H7 (cell line): Measurements from ENCODE around the gene MSI1. TPM values are rescaled to one million over a fixed set of nuclear protein-coding genes. Genes with fewer than 3 reads are reported as not detected.

Source experiments
- DNase-seq: peaks from one replicate; pipeline ENCODE4 v3.0.0; 2012
- H3K27me3 ChIP-seq: 2 replicates; pipeline ENCODE4 v1.6.0; 2011; ENCODE audit warnings: mild to moderate bottlenecking, low read length; ENCODE audit not compliant: control insufficient read depth, insufficient read depth
- H3K36me3 ChIP-seq: replicated peaks from 2 replicates; pipeline ENCODE4 v1.5.1; 2011; ENCODE audit warnings: low read length; ENCODE audit not compliant: control insufficient read depth, insufficient read depth
- H3K4me3 ChIP-seq: 2 replicates; pipeline ENCODE4 v1.5.1; 2011; ENCODE audit warnings: low read depth, mild to moderate bottlenecking, control low read depth, low read length, moderate library complexity; ENCODE audit not compliant: insufficient read depth
- total RNA-seq: library from RNA; depleted of rRNA; stranded (reverse); fragments of >200 nt; shearing (Covaris generic); gene quantifications from 2 replicates; pipeline ENCODE4 v1.2.3, GENCODE V29; 2014

The MSI1 gene
- total RNA-seq, 1 experiment from 2014 or later: 23.2 TPM

DNA sequence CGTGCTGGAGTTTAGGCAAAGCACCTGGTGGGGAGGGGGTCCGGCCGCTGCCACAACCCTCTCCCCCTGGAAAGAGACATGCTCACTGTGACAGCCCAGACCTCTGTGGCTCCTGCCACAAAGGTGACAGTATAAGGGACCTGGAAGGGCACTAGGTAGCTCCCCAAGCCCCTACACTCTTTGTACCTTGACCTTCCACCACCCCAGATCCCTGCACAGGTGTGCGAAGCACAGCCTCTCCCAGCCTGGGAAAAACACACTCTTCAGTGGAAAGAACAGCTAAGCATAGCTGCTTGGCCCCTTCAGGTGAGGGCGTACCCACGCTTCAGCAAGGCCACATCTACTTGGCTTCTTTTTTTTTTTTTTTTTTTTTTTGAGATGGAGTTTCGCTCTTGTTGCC, 36.4 kb downstream of the MSI1 start:
- Histone ChIP-seq H3K27me3 (no peaks in the 10 kb centered on the region), H3K36me3 (no peaks in the 10 kb centered on the region), H3K4me3 (no peak overlapping the region)
- DNase-seq: no peak

DNA sequence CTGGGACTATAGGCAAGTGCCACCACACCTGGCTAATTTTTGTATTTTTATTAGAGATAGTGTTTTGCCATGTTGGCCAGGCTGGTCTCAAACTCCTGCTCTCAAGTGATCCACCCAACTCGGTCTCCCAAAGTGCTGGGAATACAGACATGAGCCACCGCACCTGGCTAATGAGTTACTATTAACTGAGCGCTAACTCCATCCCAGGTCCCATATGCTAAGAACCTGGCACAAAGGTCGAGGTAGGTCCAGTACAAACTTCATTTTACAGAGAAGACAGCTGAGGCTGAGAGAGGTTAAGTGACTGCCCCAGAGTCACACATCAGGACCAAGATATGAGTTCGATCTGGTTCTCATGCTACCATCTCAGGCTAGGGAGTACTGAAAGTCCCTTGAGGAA, 36.9 kb downstream of the MSI1 start:
- DNase-seq: no peak
- Histone ChIP-seq H3K36me3 (no peaks in the 10 kb centered on the region), H3K4me3 (no peak overlapping the region), H3K27me3 (no peaks in the 10 kb centered on the region)

DNA sequence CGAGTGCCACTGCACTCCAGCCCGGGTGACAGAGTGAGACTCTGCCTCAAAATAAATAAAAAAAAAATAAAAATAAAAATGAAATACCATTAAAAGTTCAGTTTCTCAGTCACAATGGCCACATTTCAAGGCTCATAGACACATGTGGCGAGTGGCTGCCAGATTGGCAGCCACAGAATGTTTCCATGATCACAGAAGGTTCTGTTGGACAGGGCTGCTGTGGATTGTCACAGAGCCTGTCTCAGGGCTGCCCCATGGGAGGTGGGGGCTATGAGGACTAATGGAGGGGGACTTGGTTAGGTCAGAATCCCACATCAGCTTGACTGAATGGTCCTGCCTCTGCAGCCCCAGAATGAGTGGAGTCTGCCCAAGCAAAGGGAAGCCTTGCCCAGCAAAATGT, 37.6 kb downstream of the MSI1 start:
- Histone ChIP-seq H3K27me3 (no peaks in the 10 kb centered on the region; the same call in 1 of the 2 replicates), H3K36me3 (no peaks in the 10 kb centered on the region), H3K4me3 (no peak overlapping the region)
- DNase-seq: no peak

DNA sequence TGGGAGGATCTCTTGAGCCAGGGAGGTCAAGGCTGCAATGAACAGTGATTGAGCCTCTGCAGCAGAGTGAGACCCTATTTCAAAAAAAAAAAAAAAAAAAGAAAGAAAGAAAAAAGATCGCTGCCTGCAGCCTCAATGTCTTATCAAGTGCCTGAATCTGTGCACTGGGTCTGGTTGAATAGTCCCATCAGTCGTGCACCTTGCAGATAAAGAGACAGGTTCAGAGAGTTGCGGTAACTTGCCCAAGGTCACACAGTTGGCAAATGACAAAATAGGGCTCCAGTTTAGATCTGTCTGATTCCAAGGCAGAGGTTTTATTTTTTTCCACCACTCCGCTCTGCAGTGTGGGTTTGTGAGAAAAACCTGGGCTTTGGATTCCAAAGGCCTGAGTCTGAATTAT, 40.7 kb downstream of the MSI1 start:
- H3K36me3 ChIP-seq: no peaks in the 10 kb centered on the region
- H3K27me3 ChIP-seq: peaks cover 4% of the 10 kb centered on the region; the same call in 1 of the 2 replicates
- no peak overlapping the region for H3K4me3 ChIP-seq
- no peak for DNase-seq

DNA sequence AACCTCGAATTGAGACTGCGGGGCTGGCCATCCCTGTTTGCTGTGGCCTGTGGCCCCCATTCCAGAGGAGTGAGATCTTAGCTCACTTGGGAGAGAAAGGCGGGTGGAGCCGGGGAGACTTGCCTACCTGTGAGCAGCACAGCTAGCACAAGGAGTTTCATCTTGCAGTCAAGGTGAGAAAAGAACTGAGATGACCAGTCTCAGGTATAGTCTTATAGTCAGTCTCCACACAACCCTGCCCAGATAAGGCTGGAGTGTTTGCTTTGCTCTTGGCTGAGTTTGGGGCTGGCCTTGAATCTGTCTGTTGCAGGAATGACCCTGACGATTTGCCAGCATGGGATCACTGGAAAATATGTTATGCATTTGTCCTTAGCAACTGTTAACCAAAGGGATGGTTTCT, 41.4 kb downstream of the MSI1 start, which contains the start of gene PLA2G1B:
Gene PLA2G1B, minus strand, starts transcription at position 187 of the 400 bp plus-strand sequence. Its CDS starts 26 bp downstream, at position 161.
- Histone ChIP-seq H3K4me3 (no peak within 1 kb of the TSS), H3K36me3 (no peaks in the 10 kb centered on the region), H3K27me3 (peaks cover 4% of the 10 kb centered on the region; the same call in 1 of the 2 replicates)
- peak; percentile 29 for DNase-seq

DNA sequence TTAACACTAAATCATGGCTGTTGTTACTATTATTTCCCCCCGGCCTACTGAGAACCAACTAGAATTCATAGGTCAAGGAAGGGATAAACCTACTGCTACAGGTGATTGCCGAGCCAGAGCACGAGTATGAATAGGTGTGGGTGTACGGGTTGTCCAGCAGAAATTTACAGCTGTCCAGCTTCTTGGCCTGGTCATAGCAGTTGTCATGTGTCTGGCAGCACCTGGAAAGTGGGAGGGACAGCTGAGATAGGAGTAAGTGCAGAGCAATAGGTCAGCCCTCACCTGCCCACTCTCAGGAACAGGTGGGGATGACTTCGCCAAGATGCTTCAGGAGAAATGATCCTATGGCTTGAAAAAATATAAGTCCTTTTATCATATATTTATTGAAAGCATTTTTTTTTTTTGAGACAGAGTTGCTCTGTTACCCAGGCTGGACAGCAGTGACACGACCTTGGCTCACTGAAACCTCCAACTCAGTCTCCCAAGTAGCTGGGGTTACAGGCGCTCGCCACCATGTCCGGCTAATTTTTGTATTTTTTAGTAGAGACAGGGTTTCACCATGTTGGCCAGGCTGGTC, 44.0 kb downstream of the MSI1 start:
- Histone ChIP-seq H3K27me3 (peaks cover 4% of the 10 kb centered on the region; the same call in 1 of the 2 replicates), H3K4me3 (no peak overlapping the region), H3K36me3 (no peaks in the 10 kb centered on the region)
- DNase-seq: no peak

DNA sequence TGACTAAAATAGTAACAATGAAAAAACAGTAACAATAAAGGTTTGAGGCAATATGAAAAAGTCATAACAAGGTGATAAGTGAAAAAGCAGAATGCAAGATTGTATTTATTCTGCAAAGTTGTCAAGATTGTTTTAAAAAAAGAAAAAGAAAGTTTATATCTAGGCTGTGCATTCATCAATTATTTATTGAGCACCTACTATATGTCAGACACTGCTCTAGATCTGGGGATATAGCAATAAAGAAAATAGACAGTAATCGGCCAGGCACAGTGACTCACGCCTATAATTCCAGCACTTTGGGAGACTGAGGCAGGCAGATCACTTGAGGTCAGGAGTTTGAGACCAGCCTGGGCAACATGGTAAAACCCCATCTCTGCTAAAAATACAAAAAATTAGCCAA, 45.2 kb downstream of the MSI1 start:
- DNase-seq: no peak
- Histone ChIP-seq H3K4me3 (no peak overlapping the region), H3K27me3 (peaks cover 4% of the 10 kb centered on the region; the same call in 1 of the 2 replicates), H3K36me3 (no peaks in the 10 kb centered on the region)

DNA sequence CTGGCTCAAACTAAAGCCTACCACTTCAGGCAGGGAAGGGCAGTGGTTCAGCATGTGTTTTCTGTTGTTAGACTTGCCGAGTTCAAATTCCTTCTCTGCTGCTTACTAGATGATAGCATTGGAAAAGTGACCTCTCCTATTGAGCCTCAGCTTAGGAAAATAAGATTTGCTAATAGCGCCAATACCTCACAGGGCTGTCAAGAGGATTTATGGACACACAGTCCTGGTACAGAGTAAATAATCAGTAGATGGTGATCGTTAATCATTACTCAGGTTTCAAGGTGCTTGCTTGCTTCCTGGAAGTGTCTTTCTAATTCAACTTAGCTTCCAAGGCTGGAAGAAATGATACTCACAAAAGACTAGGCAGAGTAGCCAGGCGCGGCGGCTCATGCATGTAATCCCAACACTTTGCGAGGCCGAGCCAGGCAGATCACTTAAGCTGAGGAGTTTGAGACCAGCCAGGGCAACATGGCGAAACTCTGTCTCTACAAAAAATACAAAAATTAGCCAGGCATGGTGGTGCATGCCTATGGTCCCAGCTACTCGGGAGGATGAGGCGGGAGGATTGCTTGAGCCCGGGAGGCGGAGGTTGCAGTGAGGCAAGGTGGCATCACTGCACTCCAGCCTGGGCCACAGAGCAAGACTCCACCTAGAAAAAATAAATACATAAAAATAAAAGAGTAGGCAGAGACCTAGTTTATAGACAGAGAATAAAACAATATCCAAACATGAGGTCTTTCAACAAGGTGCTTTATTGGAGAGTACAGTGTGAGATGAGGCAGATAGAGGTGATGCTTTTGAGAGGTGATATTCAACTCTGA, 47.4 kb downstream of the MSI1 start:
- DNase-seq: no peak
- peaks cover 4% of the 10 kb centered on the region; the same call in 1 of the 2 replicates for H3K27me3 ChIP-seq
- no peak overlapping the region for H3K4me3 ChIP-seq
- no peaks in the 10 kb centered on the region for H3K36me3 ChIP-seq

DNA sequence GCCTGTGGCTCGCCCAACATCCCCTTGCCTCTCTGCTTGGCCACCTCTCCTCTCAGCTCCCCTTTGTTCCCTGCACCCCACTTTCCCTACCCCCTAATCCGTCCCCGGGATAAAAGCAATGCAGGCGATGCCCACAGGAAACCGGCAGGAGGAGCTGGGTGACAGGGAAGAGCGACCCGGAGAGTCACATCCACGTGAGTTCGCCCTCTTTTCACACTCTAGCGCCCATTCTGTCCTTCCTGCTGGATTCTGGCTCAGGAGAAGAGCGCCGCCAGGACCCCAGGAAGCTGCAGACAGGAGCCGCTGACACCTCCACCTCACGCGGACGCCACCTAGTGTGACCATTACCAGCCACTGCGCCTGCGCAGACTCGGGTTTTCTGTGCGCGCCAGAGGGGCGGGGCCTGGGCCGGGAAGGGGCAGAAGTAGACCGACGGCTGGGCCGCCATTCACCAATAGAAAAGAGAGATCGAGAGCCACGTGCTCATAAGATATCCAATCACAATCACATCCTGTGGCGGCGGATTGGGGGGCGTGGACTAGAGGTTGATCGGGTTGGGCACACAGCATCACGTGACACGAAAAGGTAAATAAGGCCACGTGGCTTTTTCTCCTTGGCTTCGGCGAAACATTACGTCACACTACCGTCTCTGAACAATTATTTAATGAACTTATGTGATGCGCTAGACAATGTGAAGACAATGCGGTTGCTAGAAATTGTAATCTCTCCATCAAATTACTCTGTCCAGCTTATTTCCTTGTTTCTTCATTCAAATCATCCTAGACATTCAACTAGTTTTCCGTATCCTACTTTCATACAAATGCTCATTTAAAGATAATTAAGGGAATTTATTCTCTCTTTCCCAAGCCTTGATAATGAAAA, 51.5 kb downstream of the MSI1 start:
- Histone ChIP-seq H3K27me3 (no peaks in the 10 kb centered on the region), H3K36me3 (no peaks in the 10 kb centered on the region), H3K4me3 (peak overlapping the region; percentile 46)
- DNase-seq: peak; percentile 99

DNA sequence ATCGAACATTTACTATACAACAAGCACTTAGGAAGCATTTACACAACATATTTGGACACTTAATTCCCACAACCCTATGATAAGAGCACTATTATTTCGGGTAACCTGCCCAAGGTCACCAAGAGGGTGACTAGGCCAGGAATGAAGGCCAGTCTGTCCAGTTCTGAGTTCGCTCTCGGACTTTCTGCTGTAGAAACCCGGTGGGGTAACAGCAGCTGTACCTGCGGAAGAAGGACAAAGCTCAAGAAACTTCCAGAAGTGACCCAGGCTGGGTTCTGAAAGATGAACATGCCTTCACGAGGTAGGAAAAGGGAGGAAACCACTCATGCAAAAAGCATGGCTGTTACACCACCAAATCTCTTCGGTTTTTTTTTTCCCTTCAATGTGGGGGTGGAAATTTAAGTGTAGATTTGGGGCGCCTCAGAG, 52.2 kb downstream of the MSI1 start:
- DNase-seq: peak; percentile 27
- no peaks in the 10 kb centered on the region for H3K36me3 ChIP-seq
- no peaks in the 10 kb centered on the region for H3K27me3 ChIP-seq
- H3K4me3 ChIP-seq: peak overlapping the region; percentile 46

DNA sequence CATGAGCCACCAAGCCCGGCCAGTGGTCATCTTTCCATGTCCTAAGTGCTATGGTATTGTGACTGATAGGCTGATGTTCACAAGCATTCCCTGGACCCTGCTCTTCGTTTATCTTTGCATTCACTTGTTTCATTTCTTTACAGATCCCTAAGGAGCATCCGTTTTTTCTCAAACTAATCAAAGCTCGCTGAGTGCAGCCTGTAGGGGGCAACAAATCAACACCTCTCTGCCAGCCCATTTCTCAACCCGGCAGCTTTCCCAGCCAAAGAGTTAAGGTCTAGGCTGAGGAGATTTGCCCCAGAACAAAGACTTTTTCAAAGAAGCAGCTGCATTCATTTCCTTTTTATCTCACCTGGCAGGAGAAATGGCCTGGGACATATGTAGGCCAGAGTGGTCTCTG, 54.7 kb downstream of the MSI1 start:
- peak; percentile 76 for DNase-seq
- Histone ChIP-seq H3K4me3 (no peak overlapping the region), H3K27me3 (no peaks in the 10 kb centered on the region), H3K36me3 (no peaks in the 10 kb centered on the region)

DNA sequence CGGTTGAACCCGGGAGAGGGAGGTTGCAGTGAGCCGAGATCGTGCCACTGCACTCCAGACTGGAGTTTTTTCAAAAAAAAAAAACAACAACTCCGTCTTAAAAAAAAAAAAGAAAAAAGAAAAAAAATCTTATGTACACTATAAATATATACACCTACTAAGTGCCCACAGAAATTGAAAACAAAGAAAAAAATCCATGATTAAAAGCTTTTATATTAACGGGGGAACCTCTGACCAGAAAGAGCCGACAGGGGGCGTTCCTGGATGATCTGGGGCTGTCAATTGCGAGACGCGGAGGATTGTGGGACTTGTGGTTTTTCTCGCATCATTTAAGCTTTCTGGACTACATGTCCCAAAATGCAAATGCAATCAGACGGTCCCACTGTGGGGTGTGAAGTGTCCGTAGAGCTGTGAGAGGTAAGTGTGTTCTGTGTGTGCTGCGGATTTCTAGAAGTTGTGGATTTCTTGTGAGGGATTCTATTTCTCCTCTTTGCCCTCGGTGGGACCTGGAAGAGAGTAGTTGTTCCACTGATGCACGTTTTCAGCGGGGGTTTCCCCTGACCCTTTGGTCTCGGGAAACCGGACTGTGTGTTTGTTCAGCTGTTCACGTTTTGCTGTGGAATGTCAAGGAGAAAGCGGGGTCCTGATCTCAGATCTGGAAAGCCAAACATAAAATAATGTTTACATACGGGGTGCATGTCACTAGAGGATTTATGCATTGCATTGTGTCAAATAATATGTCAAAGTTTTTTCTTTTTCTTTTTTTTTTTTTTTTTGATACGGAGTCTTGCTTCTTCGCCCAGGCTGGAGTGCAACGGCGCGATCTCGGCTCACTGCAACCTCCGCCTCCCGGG, 66.8 kb downstream of the MSI1 start, which contains the start of gene SIRT4:
Gene SIRT4, plus strand, starts transcription at position 360 of the 854 bp plus-strand sequence. CDS start 1,241 bp downstream, outside the sequence.
- peak within 1 kb of the TSS; percentile 46 for H3K4me3 ChIP-seq
- no peaks in the 10 kb centered on the region for H3K27me3 ChIP-seq
- H3K36me3 ChIP-seq: no peaks in the 10 kb centered on the region; the same call in 1 of the 2 replicates
- DNase-seq: peak; percentile 91

DNA sequence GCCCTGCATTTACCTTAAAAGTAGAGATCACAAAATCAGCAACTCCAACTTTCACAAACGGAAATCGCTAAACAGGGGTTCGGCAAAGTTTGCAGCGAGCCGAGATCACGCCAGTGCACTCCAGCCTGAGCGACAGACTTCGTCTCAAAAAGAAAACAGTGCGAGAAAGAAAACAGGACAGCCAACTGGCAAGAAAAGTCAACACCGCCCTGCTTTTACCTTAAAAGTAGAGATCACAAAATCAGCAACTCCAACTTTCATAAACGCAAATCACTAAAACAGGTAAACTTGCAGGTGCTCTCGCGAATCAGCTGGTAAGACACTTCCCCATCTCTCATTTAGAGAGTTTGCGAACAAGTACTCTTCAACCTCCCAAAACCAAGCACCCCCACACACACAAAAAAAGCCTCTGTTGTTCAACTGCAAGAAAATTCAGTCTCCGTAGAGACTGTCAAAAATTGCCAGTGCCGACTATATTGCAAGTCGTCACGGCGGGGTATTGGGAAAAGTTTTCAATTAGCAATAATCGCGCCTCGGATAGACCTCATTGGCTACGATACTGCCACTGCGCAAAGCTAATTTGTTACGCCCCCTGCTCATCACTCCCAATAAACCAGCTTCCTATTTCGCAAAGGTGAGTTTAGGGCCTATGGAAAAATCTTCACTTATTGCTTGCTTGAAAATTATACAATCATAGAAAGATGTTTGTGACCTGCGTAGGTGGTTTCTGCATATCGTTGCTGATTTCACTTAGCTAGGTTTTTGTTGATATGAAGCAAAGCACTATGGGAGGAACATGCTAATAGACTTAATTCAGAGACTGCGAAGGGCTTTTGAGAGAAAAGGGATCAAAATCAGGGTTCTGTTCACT, 76.1 kb downstream of the MSI1 start, which contains the start of gene RNU4-1:
Gene RNU4-1, minus strand, starts transcription at position 577 of the 871 bp plus-strand sequence.
- H3K4me3 ChIP-seq: peak within 1 kb of the TSS; percentile 68
- no peaks in the 10 kb centered on the region for H3K36me3 ChIP-seq
- no peaks in the 10 kb centered on the region for H3K27me3 ChIP-seq
- peak; percentile 60 for DNase-seq
